GM18511 (cell line): Measurements from ENCODE around the gene CEMIP2.
"Not testable (repeated sequence)": the region's sequence is repeated elsewhere in the genome, so short reads cannot be mapped to it uniquely, and the experiment has no call there.

ENCODE experiments used
- ATAC-seq: cut with Tn5 transposase; IDR thresholded peaks from one replicate; pipeline ENCODE4 v1.9.1; 2021; ENCODE audit warnings: mild to moderate bottlenecking, moderate library complexity; ENCODE audit not compliant: unreplicated experiment

CEMIP2 gene

GRCh38 chr9:71716138-71716909 lies 52.0 kb downstream of the CEMIP2 start:
- no peak for ATAC-seq

GRCh38 chr9:71710856-71711255 lies 57.5 kb downstream of the CEMIP2 start:
- ATAC-seq = no peak

- no peak for ATAC-seq
Observed at GRCh38 chr9:71710201-71710600, 58.1 kb downstream of the CEMIP2 start.

- no peak for ATAC-seq
Observed at GRCh38 chr9:71709384-71709783, 58.9 kb downstream of the CEMIP2 start.

- ATAC-seq = no peak
Observed at GRCh38 chr9:71706176-71706575, 62.1 kb downstream of the CEMIP2 start.

GRCh38 chr9:71704796-71705195 lies 63.5 kb downstream of the CEMIP2 start:
- ATAC-seq = no peak

- ATAC-seq = no peak
Observed at GRCh38 chr9:71703172-71703872, 65.0 kb downstream of the CEMIP2 start.

GRCh38 chr9:71697882-71698281 lies 70.4 kb downstream of the CEMIP2 start:
- ATAC-seq = no peak

- no peak for ATAC-seq
Observed at GRCh38 chr9:71694332-71694731, 74.0 kb downstream of the CEMIP2 start.

GRCh38 chr9:71693607-71694006 lies 74.7 kb downstream of the CEMIP2 start:
- no peak for ATAC-seq

- ATAC-seq = no peak
Observed at GRCh38 chr9:71692337-71692736, 76.0 kb downstream of the CEMIP2 start.

GRCh38 chr9:71691576-71691975 lies 76.7 kb downstream of the CEMIP2 start:
- ATAC-seq = not testable (repeated sequence)

- no peak for ATAC-seq
Observed at GRCh38 chr9:71690689-71691435, 77.5 kb downstream of the CEMIP2 start.

- no peak for ATAC-seq
Observed at GRCh38 chr9:71690063-71690688, 78.1 kb downstream of the CEMIP2 start.

- ATAC-seq = no peak
Observed at GRCh38 chr9:71687676-71688075, 80.6 kb downstream of the CEMIP2 start.

GRCh38 chr9:71685988-71686387 lies 82.3 kb downstream of the CEMIP2 start:
- no peak for ATAC-seq

- ATAC-seq = peak; percentile 54
Observed at GRCh38 chr9:71685394-71685793, 82.9 kb downstream of the CEMIP2 start.

GRCh38 chr9:71684566-71684965 lies 83.7 kb downstream of the CEMIP2 start:
- no peak for ATAC-seq

GRCh38 chr9:71683598-71684235 lies 84.6 kb downstream of the CEMIP2 start:
- no peak for ATAC-seq

- ATAC-seq = no peak
Observed at GRCh38 chr9:71681708-71682272, 86.5 kb downstream of the CEMIP2 start.
